Osteocyte (in vitro differentiated cells): Measurements from ENCODE around the gene OSMR. TPM values are rescaled to one million over a fixed set of nuclear protein-coding genes. Genes with fewer than 3 reads are reported as not detected.
"Not testable (repeated sequence)": the region's sequence is repeated elsewhere in the genome, so short reads cannot be mapped to it uniquely, and the experiment has no call there.

Experiments
- DNase-seq: peaks from one replicate; pipeline ENCODE4 v3.0.0; 2021; ENCODE audit warnings: mixed read lengths; ENCODE audit not compliant: unreplicated experiment; ENCODE audit errors: extremely low spot score
- H3K27ac Mint-ChIP-seq: one replicate; pipeline ENCODE4 v1.8.0; 2021; ENCODE audit warnings: mild to moderate bottlenecking, mixed read lengths; ENCODE audit not compliant: unreplicated experiment
- H3K27me3 Mint-ChIP-seq: one replicate; pipeline ENCODE4 v1.8.0; 2021; ENCODE audit warnings: mixed read lengths; ENCODE audit not compliant: unreplicated experiment
- H3K36me3 Mint-ChIP-seq: one replicate; pipeline ENCODE4 v1.8.0; 2021; ENCODE audit warnings: mixed read lengths; ENCODE audit not compliant: unreplicated experiment
- H3K4me1 Mint-ChIP-seq: one replicate; pipeline ENCODE4 v1.8.0; 2021; ENCODE audit warnings: mixed read lengths; ENCODE audit not compliant: unreplicated experiment
- H3K4me3 Mint-ChIP-seq: one replicate; pipeline ENCODE4 v1.8.0; 2021; ENCODE audit warnings: mild to moderate bottlenecking, moderate library complexity, mixed read lengths; ENCODE audit not compliant: unreplicated experiment
- H3K9me3 Mint-ChIP-seq: one replicate; pipeline ENCODE4 v1.8.0; 2021; ENCODE audit warnings: mixed read lengths; ENCODE audit not compliant: unreplicated experiment
- CTCF ChIP-seq: fragments of 200-600 bp; sonication (generic); IDR thresholded peaks from 2 replicates; pipeline ENCODE4 v1.5.0; 2021; ENCODE audit warnings: antibody characterized with exemption, mild to moderate bottlenecking, moderate library complexity
- total RNA-seq: library from RNA; stranded (reverse); gene quantifications from 2 replicates; pipeline ENCODE4 v1.2.1, GENCODE V29; 2021

OSMR gene
- total RNA-seq, 1 donor from 2014 or later, result 33.1 TPM

DNA sequence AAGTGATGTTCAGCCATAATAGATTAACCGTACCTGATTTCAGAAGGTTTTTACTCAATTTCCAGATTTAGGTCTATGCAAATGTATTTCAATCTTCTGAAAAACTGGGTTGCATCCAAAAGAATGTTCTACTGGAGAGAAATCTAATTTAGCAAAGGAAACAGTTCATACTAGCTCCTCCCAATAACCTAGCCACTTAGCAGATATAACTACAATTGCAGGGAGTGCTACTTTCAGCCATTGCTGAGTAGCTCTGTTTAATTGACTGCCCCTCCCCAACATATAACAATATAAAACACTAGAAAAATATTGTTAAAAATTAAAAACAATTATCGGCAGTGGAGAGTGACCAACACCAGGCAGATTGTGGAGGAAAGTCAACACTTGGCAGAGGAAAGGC is 7.9 kb upstream of the OSMR start:
- Mint-ChIP-seq H3K36me3 (peaks cover 20% of the 10 kb centered on the region), H3K9me3 (peaks cover 9% of the 10 kb centered on the region), H3K4me1 (peaks cover 29% of the 10 kb centered on the region), H3K27me3 (no peaks in the 10 kb centered on the region), H3K27ac (no peak overlapping the region), H3K4me3 (no peak overlapping the region)
- DNase-seq, result no peak
- no peak for TF ChIP-seq CTCF

- Mint-ChIP-seq H3K9me3 (peaks cover 9% of the 10 kb centered on the region), H3K27me3 (no peaks in the 10 kb centered on the region), H3K36me3 (peaks cover 14% of the 10 kb centered on the region), H3K27ac (no peak overlapping the region), H3K4me1 (peaks cover 47% of the 10 kb centered on the region), H3K4me3 (no peak overlapping the region)
- TF ChIP-seq CTCF, result no peak
- DNase-seq, result no peak
Measured at GRCh38 chr5:38843665-38844064, 2.1 kb upstream of the OSMR start.

DNA sequence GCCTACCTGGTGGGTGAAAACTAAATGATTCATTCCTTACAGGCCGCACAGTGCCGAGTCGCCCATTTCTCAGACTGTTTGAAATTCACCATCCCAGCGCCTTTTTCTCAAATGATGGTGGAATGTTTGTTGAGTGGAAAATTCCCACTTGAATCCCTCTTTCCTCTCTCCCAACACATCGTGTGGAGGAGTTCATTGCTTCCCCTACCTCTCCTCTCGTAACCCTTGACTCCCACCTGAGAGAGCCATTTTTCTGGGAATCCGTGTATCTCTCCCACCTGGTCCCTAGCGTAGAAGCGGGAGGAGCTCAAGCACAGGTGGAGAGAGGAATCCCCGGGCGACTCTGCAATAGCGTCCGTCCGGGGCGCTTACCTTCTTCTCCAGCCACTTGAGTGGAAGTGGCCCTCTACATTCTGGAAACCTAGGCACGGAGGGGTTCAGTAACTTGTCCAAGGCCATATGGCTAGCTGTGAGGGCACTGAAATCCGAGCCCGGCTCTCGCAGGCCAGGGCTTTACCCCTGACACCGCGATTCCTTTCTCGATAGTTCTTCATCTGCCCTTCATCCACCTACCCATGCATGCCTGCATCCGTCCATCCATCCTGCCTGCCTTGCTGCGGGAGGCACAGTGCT is 683 bp downstream of the OSMR start:
- Mint-ChIP-seq H3K4me1 (peaks cover 42% of the 10 kb centered on the region), H3K27ac (peak overlapping the region; percentile 92), H3K36me3 (peaks cover 17% of the 10 kb centered on the region), H3K27me3 (no peaks in the 10 kb centered on the region), H3K4me3 (peak overlapping the region; percentile 91), H3K9me3 (peaks cover 4% of the 10 kb centered on the region)
- no peak for DNase-seq
- no peak for TF ChIP-seq CTCF

DNA sequence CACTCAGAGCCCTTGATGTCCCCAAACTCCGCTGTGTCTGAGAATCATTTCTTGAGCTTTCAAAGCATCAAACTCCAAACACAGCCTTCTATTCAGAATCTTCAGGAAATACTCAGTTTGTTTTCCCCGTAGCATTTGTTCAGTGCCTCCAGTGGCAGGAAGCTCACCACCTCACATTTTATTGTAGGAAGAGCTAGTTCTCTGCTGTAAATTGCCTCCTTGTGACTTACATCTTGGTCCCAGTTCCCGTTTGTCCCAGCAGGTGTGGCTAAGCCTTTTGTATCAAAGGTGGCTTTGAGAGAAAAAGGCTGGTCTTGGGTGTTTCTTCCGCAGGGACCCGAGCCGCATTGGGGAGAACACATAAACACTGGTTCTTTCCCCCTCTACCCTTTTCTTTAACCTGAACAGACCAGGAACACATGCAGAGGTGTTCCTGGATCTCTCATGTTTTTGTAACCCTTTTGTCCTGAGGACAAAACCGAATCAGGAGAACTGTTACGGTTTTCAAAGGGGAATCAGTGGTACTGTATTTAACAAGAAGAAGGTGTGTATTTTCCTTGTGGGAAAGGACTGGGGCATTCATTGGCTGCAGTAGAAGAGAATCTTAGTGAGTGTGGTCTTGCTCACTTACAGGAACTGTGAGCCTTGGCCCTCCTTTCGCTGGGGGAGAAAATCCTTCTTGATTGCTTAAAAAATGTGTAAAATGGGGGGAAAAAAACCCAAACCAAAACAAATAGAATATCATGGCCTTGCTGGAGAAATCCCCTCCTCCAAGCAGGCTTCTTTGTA is 1.9 kb downstream of the OSMR start:
- H3K9me3 Mint-ChIP-seq, result peaks cover 9% of the 10 kb centered on the region
- no peaks in the 10 kb centered on the region for H3K27me3 Mint-ChIP-seq
- H3K4me3 Mint-ChIP-seq, result peak overlapping the region; percentile 91
- peak overlapping the region; percentile 71 for H3K27ac Mint-ChIP-seq
- peaks cover 19% of the 10 kb centered on the region for H3K36me3 Mint-ChIP-seq
- no peak for TF ChIP-seq CTCF
- H3K4me1 Mint-ChIP-seq, result peaks cover 38% of the 10 kb centered on the region
- DNase-seq, result no peak

- peaks cover 8% of the 10 kb centered on the region for H3K9me3 Mint-ChIP-seq
- H3K4me1 Mint-ChIP-seq, result peaks cover 37% of the 10 kb centered on the region
- no peak for DNase-seq
- H3K27ac Mint-ChIP-seq, result no peak overlapping the region
- no peak overlapping the region for H3K4me3 Mint-ChIP-seq
- H3K27me3 Mint-ChIP-seq, result no peaks in the 10 kb centered on the region
- peaks cover 19% of the 10 kb centered on the region for H3K36me3 Mint-ChIP-seq
- TF ChIP-seq CTCF, result no peak
Measured at GRCh38 chr5:38848637-38849036, 2.8 kb downstream of the OSMR start.

DNA sequence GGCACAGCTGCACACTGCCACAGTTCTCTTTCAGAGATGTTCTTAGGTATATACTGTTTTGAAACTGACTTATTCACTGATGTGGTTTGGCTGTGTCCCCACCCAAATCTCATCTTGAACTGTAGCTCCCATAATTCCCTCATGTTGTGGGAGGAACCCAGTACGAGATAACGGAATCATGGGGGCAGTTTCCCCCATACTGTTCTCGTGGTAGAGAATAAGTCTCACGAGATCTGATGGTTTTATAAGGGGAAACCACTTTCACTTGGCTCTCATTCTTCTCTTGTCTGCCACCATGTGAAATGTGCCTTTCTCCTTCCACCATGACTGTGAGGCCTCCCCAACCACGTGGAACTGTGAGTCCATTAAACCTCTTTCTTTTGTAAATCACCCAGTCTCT is 5.8 kb downstream of the OSMR start:
- H3K27me3 Mint-ChIP-seq, H3K27ac Mint-ChIP-seq, H3K4me3 Mint-ChIP-seq, H3K9me3 Mint-ChIP-seq, DNase-seq: not testable (repeated sequence)
- H3K4me1 Mint-ChIP-seq, result peaks cover 26% of the 10 kb centered on the region
- H3K36me3 Mint-ChIP-seq, result peaks cover 19% of the 10 kb centered on the region
